Activated CD4-positive, alpha-beta T cell treated with anti-CD3 and anti-CD28 coated beads, Interleukin-2, Interleukin-4, amounts not matched to agents 100 ng/mL and 50 ng/mL, durations not matched to agents 16 hours and 8 hours (primary cell): ENCODE results near the gene SDHC.
A peak's percentile ranks its signal among the peaks of the same experiment; 100 is the strongest.

Source experiments
- DNase-seq: peaks from one replicate; pipeline ENCODE4 v3.0.0-alpha.2; 2020; ENCODE audit warnings: low spot score

SDHC gene

GRCh38 chr1:161314201-161314981, at the start of gene SDHC:
TSS of gene SDHC (plus strand) at chr1:161314381. CDS start at chr1:161314406, 25 bp downstream.
- DNase-seq: peak; percentile 87

GRCh38 chr1:161265305-161265704, 48.9 kb upstream of the SDHC start:
- DNase-seq: no peak

GRCh38 chr1:161266202-161266601, 48.0 kb upstream of the SDHC start:
- no peak for DNase-seq

- DNase-seq: no peak
These were observed 47.3 kb upstream of the SDHC start for GRCh38 chr1:161266836-161267235.

GRCh38 chr1:161267321-161267720, 46.9 kb upstream of the SDHC start:
- no peak for DNase-seq

GRCh38 chr1:161273402-161273801, 40.8 kb upstream of the SDHC start:
- DNase-seq: no peak

- DNase-seq: no peak
These were observed 39.3 kb upstream of the SDHC start for GRCh38 chr1:161274874-161275273.

- DNase-seq: no peak
These were observed 31.2 kb upstream of the SDHC start for GRCh38 chr1:161282991-161283390.

GRCh38 chr1:161285113-161285512, 29.1 kb upstream of the SDHC start:
- no peak for DNase-seq

- DNase-seq: no peak
These were observed 28.7 kb upstream of the SDHC start for GRCh38 chr1:161285521-161285920.

- no peak for DNase-seq
These were observed 26.6 kb upstream of the SDHC start for GRCh38 chr1:161287482-161288054.

- DNase-seq: no peak
These were observed 23.4 kb upstream of the SDHC start for GRCh38 chr1:161290779-161291178.

- no peak for DNase-seq
These were observed 16.8 kb upstream of the SDHC start for GRCh38 chr1:161297415-161297814.

- DNase-seq: no peak
These were observed 16.1 kb upstream of the SDHC start for GRCh38 chr1:161298116-161298515.

GRCh38 chr1:161299347-161299746, 14.8 kb upstream of the SDHC start:
- DNase-seq: no peak

GRCh38 chr1:161300478-161300877, 13.7 kb upstream of the SDHC start:
- DNase-seq: no peak

GRCh38 chr1:161304927-161305866, 9.0 kb upstream of the SDHC start:
- no peak for DNase-seq

GRCh38 chr1:161305867-161306519, 8.2 kb upstream of the SDHC start:
- peak; percentile 83 for DNase-seq

- peak; percentile 14 for DNase-seq
These were observed 6.9 kb upstream of the SDHC start for GRCh38 chr1:161307230-161307768.

- DNase-seq: no peak
These were observed 6.1 kb upstream of the SDHC start for GRCh38 chr1:161307892-161308638.

- no peak for DNase-seq
These were observed 4.3 kb upstream of the SDHC start, which contains the start of gene MPZ for GRCh38 chr1:161309868-161310267. TSS of gene MPZ (minus strand) at chr1:161309968. CDS start at chr1:161309905, 63 bp downstream.
